CD4-positive, alpha-beta T cell (primary cell): ENCODE data around the gene SNF8. TPM values are rescaled to one million over a fixed set of nuclear protein-coding genes. Genes with fewer than 3 reads are reported as not detected.

Source experiments
- ATAC-seq: fragments of 200-7000 bp; cut with Tn5 transposase; one replicate; pipeline ENCODE4 v1.10.0; 2022; ENCODE audit warnings: mild to moderate bottlenecking; ENCODE audit not compliant: poor library complexity
- CTCF ChIA-PET: fragments of 350-600 bp; sonication (Branson Sonifier 250); formaldehyde crosslinking; loops from one replicate; lab custom pipeline; 2021; ENCODE audit warnings: antibody characterized with exemption, inconsistent platforms; lab: Charles Lee
- POLR2A ChIA-PET: fragments of 350-600 bp; sonication (Branson Sonifier 250); formaldehyde crosslinking; loops from one replicate; lab custom pipeline; 2021; ENCODE audit warnings: antibody characterized with exemption, inconsistent platforms; lab: Charles Lee
- DNase-seq, 14 experiments: peaks; one replicate each; pipeline ENCODE4 v3.0.0-alpha.2; 2013 to 2020; ENCODE audit warnings: mixed read lengths in 2 of 14
- H3K27ac ChIP-seq, 2 donors: one replicate each; pipeline versions ENCODE4 v1.5.1 to v1.7.0; 2013; ENCODE audit warnings: low read length in 2 of 2, low read depth in 1 of 2, mild to moderate bottlenecking in 1 of 2
- H3K27me3 ChIP-seq, 2 experiments: 1 replicate in 1 of 2; 2 replicates in 1 of 2; pipeline versions ENCODE4 v1.6.1 to v1.7.0; 2013; ENCODE audit warnings: low read length in 2 of 2, control low read depth in 1 of 2, mild to moderate bottlenecking in 1 of 2, moderate library complexity in 1 of 2; ENCODE audit not compliant: insufficient read depth in 2 of 2, control insufficient read depth in 1 of 2
- H3K36me3 ChIP-seq: one replicate; pipeline ENCODE4 v1.6.1; 2013; ENCODE audit warnings: low read length, control low read depth; ENCODE audit not compliant: insufficient read depth
- H3K4me1 ChIP-seq: one replicate; pipeline ENCODE4 v1.6.1; 2013; ENCODE audit warnings: low read length, control low read depth; ENCODE audit not compliant: insufficient read depth
- H3K4me3 ChIP-seq: one replicate; pipeline ENCODE4 v1.5.1; 2013; ENCODE audit warnings: mild to moderate bottlenecking, low read length, moderate library complexity
- H3K9me3 ChIP-seq, 2 experiments: 1 replicate in 1 of 2; 2 replicates in 1 of 2; pipeline versions ENCODE4 v1.6.1 to v1.7.0; 2013; ENCODE audit warnings: low read length in 2 of 2, mild to moderate bottlenecking in 2 of 2, control low read depth in 1 of 2, moderate library complexity in 1 of 2; ENCODE audit not compliant: control insufficient read depth in 1 of 2, insufficient read depth in 1 of 2
- H3K27ac Mint-ChIP-seq: one replicate; pipeline ENCODE4 v1.8.0; 2020; ENCODE audit warnings: mixed read lengths
- H3K27me3 Mint-ChIP-seq: one replicate; pipeline ENCODE4 v1.8.0; 2021; ENCODE audit warnings: mixed read lengths
- H3K36me3 Mint-ChIP-seq: one replicate; pipeline ENCODE4 v1.8.0; 2021; ENCODE audit warnings: low read depth, mixed read lengths
- H3K4me1 Mint-ChIP-seq: one replicate; pipeline ENCODE4 v1.8.0; 2021; ENCODE audit warnings: low read depth, mixed read lengths
- H3K4me3 Mint-ChIP-seq: one replicate; pipeline ENCODE4 v1.8.0; 2020; ENCODE audit warnings: mild to moderate bottlenecking, mixed read lengths
- H3K9me3 Mint-ChIP-seq: one replicate; pipeline ENCODE4 v1.8.0; 2020; ENCODE audit warnings: mixed read lengths
- intact Hi-C, 2 experiments: fragments of 100-400 bp; cut with DNase I in 1 of 2; cut with micrococcal nuclease in 1 of 2; formaldehyde crosslinking; loops; one replicate each; pipeline versions ENCODE4 v1.15.1 to v1.9.0; 2023 to 2025; cut with DNase I, micrococcal nuclease
- total RNA-seq, 174 experiments: library from RNA in 2 of 174; stranded (reverse) in 2 of 174; gene quantifications; one replicate each; pipeline ENCODE4 v1.2.3 and lab custom pipeline; 2021 to 2026
- TF ChIP-seq, protein P1 (sequence below): fragments of 200-600 bp; IDR thresholded peaks from one replicate; pipeline ENCODE4 v1.8.0; 2022; ENCODE audit warnings: antibody characterized with exemption, mild to moderate bottlenecking

The SNF8 gene
- total RNA-seq, 2 experiments from 2014 or later: 53.8 to 57.4 TPM

DNA sequence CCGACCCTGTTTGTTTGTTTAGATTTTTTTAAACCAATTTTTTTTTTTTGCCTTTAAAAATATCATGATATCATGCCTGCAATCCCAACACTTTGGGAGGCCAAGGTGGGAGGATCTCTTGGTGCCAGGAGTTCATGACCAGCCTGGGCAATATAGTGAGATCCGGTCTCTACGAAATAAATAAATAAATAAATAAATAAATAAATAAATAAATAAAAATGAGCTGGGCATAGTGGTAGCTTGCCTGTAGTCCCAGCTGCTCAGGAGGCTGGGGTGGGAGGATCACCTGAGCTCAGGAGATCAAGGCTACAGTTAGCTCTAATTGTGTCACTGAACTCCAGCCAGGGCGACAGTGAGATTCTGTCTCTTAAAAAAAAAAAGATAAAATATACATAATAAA, 44.5 kb upstream of the SNF8 start:
- DNase-seq: no peak
- intact Hi-C loops: no loop called here
- H3K4me1 ChIP-seq: no peaks in the 10 kb centered on the region
- ATAC-seq: no peak
- POLR2A ChIA-PET: no interaction called here
- Mint-ChIP-seq H3K9me3 (no peaks in the 10 kb centered on the region), H3K27ac (no peak overlapping the region), H3K36me3 (no peaks in the 10 kb centered on the region), H3K27me3 (peaks cover 67% of the 10 kb centered on the region), H3K4me3 (no peak overlapping the region), H3K4me1 (no peaks in the 10 kb centered on the region)
- H3K27ac ChIP-seq: no peak overlapping the region
- H3K4me3 ChIP-seq: no peak overlapping the region
- CTCF ChIA-PET: no interaction called here
- H3K27me3 ChIP-seq: peaks cover 12 to 30% of the 10 kb centered on the region in 2 experiments
- TF ChIP-seq, protein P1, sequence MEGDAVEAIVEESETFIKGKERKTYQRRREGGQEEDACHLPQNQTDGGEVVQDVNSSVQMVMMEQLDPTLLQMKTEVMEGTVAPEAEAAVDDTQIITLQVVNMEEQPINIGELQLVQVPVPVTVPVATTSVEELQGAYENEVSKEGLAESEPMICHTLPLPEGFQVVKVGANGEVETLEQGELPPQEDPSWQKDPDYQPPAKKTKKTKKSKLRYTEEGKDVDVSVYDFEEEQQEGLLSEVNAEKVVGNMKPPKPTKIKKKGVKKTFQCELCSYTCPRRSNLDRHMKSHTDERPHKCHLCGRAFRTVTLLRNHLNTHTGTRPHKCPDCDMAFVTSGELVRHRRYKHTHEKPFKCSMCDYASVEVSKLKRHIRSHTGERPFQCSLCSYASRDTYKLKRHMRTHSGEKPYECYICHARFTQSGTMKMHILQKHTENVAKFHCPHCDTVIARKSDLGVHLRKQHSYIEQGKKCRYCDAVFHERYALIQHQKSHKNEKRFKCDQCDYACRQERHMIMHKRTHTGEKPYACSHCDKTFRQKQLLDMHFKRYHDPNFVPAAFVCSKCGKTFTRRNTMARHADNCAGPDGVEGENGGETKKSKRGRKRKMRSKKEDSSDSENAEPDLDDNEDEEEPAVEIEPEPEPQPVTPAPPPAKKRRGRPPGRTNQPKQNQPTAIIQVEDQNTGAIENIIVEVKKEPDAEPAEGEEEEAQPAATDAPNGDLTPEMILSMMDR: no peak
- H3K9me3 ChIP-seq: no peaks in the 10 kb centered on the region
- no peaks in the 10 kb centered on the region for H3K36me3 ChIP-seq

DNA sequence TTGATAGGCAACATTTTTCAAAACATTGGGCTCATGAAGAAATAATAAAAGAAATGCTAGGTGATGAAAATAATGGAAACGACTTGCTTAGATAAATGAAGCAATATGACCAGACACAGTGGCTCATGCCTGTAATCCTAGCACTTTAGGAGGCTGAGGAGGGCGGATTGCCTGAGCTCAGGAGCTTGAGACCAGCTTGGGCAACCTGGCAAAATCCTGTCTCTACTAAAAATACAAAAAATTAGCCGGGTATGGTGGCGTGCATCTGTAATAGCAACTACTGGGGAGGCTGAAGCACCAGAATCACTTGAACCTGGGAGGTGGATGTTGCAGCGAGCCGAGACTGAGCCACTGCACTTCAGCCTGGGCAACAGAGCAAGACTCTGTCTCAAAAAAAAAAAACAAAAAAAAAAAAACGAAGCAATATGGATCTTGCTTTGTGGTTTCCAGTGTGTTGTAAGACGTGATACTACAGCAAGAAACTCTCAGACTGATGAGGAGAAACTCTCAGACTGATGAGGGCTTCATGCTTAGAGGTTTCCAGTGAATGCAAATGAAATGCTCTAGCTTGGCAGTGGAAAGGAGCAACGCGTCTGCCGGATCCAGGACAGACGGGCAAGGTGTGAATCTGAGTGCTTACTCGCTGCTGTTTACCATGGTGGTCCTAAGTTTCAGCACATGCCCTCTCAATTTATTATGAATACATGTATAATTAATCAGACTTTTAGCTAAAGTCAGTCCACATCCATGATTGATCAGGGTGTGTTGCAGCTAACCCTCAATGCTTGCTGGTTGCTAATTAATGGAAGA, 41.0 kb upstream of the SNF8 start:
- DNase-seq (no peak), ATAC-seq (no peak)
- Mint-ChIP-seq H3K4me1 (no peaks in the 10 kb centered on the region), H3K27ac (no peak overlapping the region), H3K9me3 (peaks cover 3% of the 10 kb centered on the region), H3K4me3 (no peak overlapping the region), H3K36me3 (no peaks in the 10 kb centered on the region), H3K27me3 (peaks cover 42% of the 10 kb centered on the region)
- H3K27me3 ChIP-seq: peaks cover 4 to 6% of the 10 kb centered on the region in 2 experiments
- TF ChIP-seq, protein P1: no peak
- POLR2A ChIA-PET: interaction anchor here (1.4 kb wide), 1 partner anchor 13 kb away, joined by 3 read pairs; no protein-coding TSS in a partner anchor
- intact Hi-C loops: no loop called here
- H3K4me1 ChIP-seq: no peaks in the 10 kb centered on the region
- H3K36me3 ChIP-seq: no peaks in the 10 kb centered on the region
- no peak overlapping the region for H3K27ac ChIP-seq
- CTCF ChIA-PET: no interaction called here
- H3K9me3 ChIP-seq: peaks cover 0 to 7% of the 10 kb centered on the region in 2 experiments
- no peak overlapping the region for H3K4me3 ChIP-seq

DNA sequence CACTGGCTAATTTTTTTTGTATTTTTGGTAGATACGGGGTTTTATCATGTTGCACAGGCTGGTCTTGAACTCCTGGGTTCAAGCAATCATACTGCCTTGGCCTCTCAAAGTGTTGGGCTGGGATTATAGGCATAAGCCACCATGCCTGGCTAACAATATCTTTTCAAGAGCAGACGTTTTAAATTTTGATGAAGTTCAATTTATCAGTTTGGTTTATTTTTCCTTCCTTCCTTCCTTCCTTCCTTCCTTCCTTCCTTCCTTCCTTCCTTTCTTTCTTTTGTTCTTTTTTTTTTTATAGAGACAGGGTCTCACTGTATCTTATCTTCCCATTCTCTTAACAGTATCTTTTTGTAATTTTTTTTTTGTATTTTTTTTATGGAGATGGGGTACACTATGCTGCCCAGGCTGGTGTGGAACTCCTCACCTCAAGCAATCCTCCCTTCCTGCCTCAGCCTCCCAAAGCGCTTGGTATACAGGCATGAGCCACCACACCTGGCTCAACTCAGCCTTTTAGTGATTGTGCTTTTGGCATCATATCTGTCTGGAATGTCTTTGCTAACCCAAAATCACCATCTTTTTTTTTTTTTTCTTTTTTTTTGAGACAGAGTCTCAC, 37.4 kb upstream of the SNF8 start:
- ChIA-PET CTCF (no interaction called here), POLR2A (no interaction called here)
- Mint-ChIP-seq H3K27ac (no peak overlapping the region), H3K27me3 (peaks cover 25% of the 10 kb centered on the region), H3K4me3 (no peak overlapping the region), H3K36me3 (no peaks in the 10 kb centered on the region), H3K4me1 (no peaks in the 10 kb centered on the region), H3K9me3 (peaks cover 3% of the 10 kb centered on the region)
- Histone ChIP-seq H3K27me3 (no peaks in the 10 kb centered on the region), H3K27ac (no peak overlapping the region), H3K4me3 (no peak overlapping the region), H3K36me3 (no peaks in the 10 kb centered on the region), H3K9me3 (peaks cover 0 to 7% of the 10 kb centered on the region in 2 experiments), H3K4me1 (no peaks in the 10 kb centered on the region)
- ATAC-seq: no peak
- TF ChIP-seq, protein P1: no peak
- DNase-seq: no peak
- intact Hi-C loops: no loop called here
